ENCODE results near the gene NIPAL3.

DNA sequence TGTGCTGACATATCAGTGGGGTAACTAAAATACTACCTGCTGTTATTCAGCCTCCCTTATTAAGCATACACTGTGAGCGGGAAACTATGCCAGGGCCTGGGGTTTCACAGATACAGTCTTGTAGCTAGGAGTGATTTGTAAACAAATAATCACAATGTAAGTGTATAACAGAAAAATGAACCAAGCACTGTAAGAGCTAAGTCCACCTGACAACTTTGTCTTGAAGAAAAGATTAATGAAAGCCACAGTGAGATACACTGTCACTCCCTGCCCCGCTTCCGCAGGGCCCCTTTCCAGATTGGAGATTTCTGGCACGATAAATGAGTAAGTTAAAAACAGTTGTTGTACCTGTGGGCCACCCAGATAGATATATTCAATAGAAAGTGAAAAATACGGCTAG, 91.8 kb downstream of the NIPAL3 start:
- TF ChIP-seq, protein P1, sequence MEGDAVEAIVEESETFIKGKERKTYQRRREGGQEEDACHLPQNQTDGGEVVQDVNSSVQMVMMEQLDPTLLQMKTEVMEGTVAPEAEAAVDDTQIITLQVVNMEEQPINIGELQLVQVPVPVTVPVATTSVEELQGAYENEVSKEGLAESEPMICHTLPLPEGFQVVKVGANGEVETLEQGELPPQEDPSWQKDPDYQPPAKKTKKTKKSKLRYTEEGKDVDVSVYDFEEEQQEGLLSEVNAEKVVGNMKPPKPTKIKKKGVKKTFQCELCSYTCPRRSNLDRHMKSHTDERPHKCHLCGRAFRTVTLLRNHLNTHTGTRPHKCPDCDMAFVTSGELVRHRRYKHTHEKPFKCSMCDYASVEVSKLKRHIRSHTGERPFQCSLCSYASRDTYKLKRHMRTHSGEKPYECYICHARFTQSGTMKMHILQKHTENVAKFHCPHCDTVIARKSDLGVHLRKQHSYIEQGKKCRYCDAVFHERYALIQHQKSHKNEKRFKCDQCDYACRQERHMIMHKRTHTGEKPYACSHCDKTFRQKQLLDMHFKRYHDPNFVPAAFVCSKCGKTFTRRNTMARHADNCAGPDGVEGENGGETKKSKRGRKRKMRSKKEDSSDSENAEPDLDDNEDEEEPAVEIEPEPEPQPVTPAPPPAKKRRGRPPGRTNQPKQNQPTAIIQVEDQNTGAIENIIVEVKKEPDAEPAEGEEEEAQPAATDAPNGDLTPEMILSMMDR (IDR thresholded peaks at IDR 0.05; ENCODE audit: insufficient read depth, low read length, poor library complexity, severe bottlenecking) = no peak
- TF ChIP-seq EZH2phosphoT487 (conservative IDR thresholded peaks at IDR 0.05; ENCODE audit: low read length) = no peak

All from SU-DHL-6 (cell line).